Measurements from ENCODE around the gene EEF1AKMT3.
A peak's percentile ranks its signal among the peaks of the same experiment; 100 is the strongest.

EEF1AKMT3 gene

DNA sequence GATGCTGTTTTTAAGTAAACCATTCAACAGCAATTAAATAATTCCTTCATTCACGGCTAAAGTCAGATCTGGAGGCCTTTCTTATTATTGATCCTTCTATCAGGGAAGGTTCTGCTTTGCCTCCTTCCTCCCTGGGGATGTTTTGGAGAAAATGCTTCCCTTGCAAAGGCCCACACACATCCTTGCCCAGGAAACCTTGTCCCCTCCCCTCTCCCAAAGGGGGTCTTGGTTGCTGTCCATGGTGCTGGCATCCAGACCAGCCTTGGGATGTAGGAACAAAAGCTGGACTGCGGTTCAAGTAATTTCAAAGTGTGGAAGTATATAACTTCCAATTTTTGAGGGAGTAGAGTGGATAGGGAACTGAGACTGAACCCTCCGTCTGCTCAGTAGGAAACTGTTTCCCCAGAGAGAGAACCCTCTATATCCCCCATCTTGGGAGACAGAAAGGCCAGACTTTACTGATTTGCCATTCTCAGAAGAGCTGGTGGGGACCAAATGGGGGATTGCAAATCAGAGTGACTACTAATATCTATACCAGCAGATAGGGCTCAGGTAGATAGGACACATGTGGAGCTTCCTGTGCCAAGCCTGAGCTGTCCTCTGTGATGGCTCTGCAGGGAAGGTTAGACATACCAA is 11.9 kb upstream of the EEF1AKMT3 start:
- ATAC-seq (replicated peaks) (no peak), DNase-seq (no peak)
- Mint-ChIP-seq H3K36me3 (peaks cover 18 to 30% of the 10 kb centered on the region in 2 donors), H3K27ac (no peak overlapping the region), H3K9me3 (no peaks in the 10 kb centered on the region), H3K4me1 (peaks cover 29 to 60% of the 10 kb centered on the region in 2 donors), H3K4me3 (no peak overlapping the region), H3K27me3 (peaks cover 4 to 14% of the 10 kb centered on the region in 2 donors)

DNA sequence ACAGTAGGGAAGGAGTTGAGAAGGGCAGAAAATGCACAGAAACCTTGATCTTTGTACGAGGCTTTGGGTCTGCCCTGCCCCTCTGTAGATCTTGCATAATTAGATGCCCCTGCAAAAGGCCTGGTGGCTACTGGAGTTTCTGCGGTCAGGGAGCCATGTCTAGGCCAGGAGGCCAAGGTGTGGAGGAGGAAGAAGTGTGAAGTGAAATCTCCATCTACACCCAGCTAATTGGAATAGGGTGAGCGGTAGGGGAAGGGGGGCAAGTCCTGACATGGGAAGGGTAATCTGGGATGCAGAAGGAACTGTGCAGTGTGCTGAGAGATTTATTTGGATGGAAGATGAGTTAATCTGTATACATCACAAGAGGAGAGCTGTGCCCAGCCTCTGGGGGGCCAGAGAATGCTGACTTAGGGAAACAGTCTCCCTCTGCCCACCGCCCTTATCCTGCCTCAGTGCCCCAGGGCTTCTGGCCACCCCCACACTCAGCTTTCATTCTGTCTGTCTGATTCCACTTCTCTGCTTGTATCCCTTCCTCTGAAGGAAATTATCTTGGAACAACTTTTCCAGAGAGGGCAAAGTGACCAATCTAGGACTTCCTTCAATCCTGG is 10.9 kb upstream of the EEF1AKMT3 start:
- H3K36me3 Mint-ChIP-seq, result peaks cover 18 to 30% of the 10 kb centered on the region in 2 donors
- peaks cover 9 to 19% of the 10 kb centered on the region in 2 donors for H3K27me3 Mint-ChIP-seq

DNA sequence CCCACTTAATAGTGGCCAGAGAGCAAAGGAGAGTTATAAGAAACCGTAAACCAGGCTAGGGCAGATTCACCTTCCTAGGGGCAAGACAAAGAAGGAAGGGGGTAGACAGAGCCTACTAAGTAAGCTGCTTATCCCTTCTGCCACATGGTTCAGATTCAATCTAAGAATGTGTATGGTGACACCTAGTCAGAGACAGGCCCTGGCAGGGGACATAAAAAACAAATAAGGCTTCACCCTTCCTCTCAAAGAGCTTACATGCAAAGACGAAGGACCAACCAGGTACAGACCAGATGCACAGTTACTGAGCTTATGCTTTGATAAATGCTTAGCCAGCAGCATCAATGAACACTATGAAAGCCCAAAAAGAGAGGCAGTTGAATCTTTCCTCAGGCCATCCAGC is 10.0 kb upstream of the EEF1AKMT3 start:
- no peak for DNase-seq
- Mint-ChIP-seq H3K36me3 (peaks cover 16 to 27% of the 10 kb centered on the region in 2 donors), H3K9me3 (no peaks in the 10 kb centered on the region), H3K4me3 (no peak overlapping the region), H3K27ac (no peak overlapping the region), H3K27me3 (peaks cover 12 to 29% of the 10 kb centered on the region in 2 donors), H3K4me1 (peaks cover 27 to 66% of the 10 kb centered on the region in 2 donors)
- no peak for ATAC-seq (replicated peaks)

More for the DNA sequence above, 10.9 kb upstream of the EEF1AKMT3 start:
- Mint-ChIP-seq H3K9me3 (no peaks in the 10 kb centered on the region), H3K27ac (peak overlapping the region; percentile 70), H3K4me3 (no peak overlapping the region), H3K4me1 (peaks cover 31 to 64% of the 10 kb centered on the region in 2 donors)
- DNase-seq (no peak), ATAC-seq (replicated peaks) (no peak)

DNA sequence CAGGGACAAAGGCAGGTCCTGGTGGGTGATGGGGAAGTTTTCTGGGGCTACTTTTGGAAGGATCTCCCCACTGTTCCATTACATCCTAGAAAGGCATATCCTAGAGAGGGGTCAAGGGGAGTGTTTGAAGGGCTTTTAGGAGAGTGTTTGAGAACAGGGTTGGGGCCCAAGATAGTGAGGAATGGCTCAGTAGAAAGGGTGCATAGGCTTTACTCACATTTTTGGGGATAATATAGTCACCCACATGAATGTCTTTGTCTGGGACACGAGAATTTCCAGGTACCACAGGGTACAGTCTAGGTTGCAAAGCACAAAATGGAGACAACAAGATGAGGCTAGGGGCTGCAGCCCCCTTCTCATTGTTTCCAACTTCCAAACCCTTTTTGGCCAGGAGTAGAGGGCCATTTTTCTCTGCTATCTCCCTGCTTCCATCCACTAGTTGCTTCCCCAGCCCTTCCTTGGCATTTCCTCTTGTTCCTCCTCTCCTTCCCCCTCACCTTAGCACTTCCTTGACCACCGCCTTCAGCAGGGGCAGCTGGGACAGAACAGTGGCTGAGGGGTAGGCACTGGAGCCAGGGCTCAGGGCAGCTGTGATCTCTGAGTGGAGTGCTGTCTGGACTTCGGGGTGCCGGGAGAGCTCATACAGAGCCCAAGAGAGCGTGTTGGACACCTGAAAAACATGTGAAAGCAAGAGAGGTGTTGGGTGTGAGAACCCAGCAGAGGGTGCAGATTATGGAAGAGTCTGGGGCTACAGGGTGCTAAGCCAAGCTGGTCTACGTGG is 8.3 kb upstream of the EEF1AKMT3 start:
- no peak for DNase-seq
- peaks cover 12 to 31% of the 10 kb centered on the region in 2 donors for H3K27me3 Mint-ChIP-seq
- peaks cover 26 to 35% of the 10 kb centered on the region in 2 donors for H3K36me3 Mint-ChIP-seq
- H3K4me1 Mint-ChIP-seq, result peaks cover 26 to 60% of the 10 kb centered on the region in 2 donors
- peak overlapping the region; percentile 89 to 94 for H3K4me3 Mint-ChIP-seq
- no peaks in the 10 kb centered on the region for H3K9me3 Mint-ChIP-seq
- peak overlapping the region; percentile 26 for H3K27ac Mint-ChIP-seq
- ATAC-seq (replicated peaks), result no peak

DNA sequence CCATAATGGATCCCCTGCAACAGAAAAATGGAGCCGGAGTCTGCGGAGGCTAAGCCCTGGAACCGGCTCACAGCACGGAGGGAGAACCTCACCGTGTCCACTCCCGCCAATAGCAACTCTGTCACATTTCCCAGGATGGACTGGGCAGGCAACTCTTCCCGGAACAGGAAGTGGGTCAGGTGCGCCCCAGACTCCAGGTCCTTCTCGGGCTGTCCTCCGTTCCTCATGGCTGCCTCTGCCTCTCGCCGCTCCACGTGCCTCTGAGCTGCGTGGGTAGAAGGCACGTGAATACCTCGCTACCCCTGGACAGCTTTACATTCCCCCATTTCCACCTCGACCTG is 7.8 kb upstream of the EEF1AKMT3 start:
- ATAC-seq (replicated peaks) (peak; percentile 28 to 36), DNase-seq (no peak)
- H3K9me3 Mint-ChIP-seq, result no peaks in the 10 kb centered on the region
- peaks cover 21 to 54% of the 10 kb centered on the region in 2 donors for H3K4me1 Mint-ChIP-seq
- H3K27me3 Mint-ChIP-seq, result peaks cover 12 to 31% of the 10 kb centered on the region in 2 donors
- H3K27ac Mint-ChIP-seq, result peak overlapping the region; percentile 63
- H3K36me3 Mint-ChIP-seq, result peaks cover 26 to 35% of the 10 kb centered on the region in 2 donors
- peak overlapping the region; percentile 89 to 94 for H3K4me3 Mint-ChIP-seq

DNA sequence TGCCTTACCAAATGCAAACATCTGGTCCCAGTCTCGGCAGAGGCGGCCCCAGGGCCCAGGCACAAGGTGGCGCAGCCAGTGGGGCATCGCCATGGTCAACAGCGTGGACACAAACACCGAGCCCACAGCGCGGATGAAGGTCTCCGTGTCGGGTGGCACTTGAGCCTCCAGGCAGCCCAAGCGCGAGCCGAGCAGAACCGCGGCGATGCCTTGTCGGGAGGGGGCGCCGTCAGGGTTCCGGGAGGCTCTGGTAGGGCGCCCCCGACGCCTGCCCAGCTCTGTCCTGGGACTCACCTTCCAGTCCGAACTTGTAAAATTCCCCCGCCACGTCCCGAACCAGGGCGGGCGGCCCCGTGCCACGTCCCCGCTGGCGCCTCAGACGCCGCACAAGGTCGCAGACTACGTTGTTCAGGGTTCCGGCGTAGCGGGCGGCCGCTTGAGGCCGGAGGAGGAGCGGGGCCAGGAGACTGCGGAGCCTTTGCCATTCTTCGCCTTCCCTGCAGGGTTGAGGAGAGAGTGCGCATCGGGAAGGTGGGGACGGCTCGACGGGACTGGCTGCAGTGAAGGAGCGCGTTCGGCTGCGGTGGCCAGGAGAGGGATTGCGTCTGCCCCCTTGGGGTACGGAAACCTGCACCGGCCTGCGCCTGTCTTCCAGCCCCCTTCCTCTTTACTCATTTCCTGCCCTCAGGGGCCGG is 7.3 kb upstream of the EEF1AKMT3 start:
- H3K9me3 Mint-ChIP-seq, result no peaks in the 10 kb centered on the region
- H3K36me3 Mint-ChIP-seq, result peaks cover 30 to 36% of the 10 kb centered on the region in 2 donors
- H3K27ac Mint-ChIP-seq, result peak overlapping the region; percentile 63
- H3K4me1 Mint-ChIP-seq, result peaks cover 19 to 54% of the 10 kb centered on the region in 2 donors
- peaks cover 12 to 31% of the 10 kb centered on the region in 2 donors for H3K27me3 Mint-ChIP-seq
- peak overlapping the region; percentile 89 to 94 for H3K4me3 Mint-ChIP-seq
- DNase-seq (no peak), ATAC-seq (replicated peaks) (peak; percentile 68 to 73)

DNA sequence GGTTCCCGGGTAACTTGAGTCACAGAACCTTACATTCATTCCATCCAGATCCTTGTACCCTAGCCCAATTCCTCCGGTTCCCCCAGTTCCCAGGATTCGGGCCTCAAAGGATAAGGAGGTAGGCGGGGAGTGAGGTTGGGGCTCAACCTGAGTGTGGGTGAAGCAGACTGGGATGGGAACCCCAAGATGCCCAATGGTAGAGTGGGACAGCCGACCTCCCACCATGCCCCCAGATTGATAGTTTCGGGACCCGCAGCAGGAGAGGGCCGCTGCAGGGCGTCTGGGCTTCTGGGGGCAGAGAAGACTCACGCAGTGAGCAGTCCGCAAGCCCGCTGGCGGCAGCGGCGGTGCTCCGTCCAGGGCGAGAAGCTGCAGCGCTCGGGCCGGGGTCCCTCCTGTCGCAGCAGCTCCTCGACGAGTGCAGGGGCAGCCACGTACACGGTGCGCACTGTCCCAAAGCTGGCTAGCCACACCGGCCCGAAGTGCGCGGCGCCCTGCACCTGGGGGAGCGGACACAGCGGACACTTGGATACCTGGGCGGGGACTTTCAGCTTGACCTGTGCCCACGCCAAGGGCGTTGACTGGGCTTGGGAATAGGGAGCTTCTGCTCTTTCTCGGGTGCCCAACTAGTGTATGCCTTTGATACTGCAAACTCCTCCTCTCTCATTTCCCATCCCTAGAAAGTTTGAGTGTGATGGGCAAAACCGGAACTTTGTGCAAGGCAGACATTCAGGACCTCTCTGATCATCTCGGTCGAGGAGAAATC is 6.5 kb upstream of the EEF1AKMT3 start:
- peak; percentile 15 to 29 for ATAC-seq (replicated peaks)
- DNase-seq, result no peak
- peaks cover 33 to 41% of the 10 kb centered on the region in 2 donors for H3K36me3 Mint-ChIP-seq
- H3K4me3 Mint-ChIP-seq, result peak overlapping the region; percentile 89 to 94
- no peaks in the 10 kb centered on the region for H3K9me3 Mint-ChIP-seq
- H3K27me3 Mint-ChIP-seq, result peaks cover 12 to 31% of the 10 kb centered on the region in 2 donors
- H3K4me1 Mint-ChIP-seq, result peaks cover 24 to 54% of the 10 kb centered on the region in 2 donors
- H3K27ac Mint-ChIP-seq, result peak overlapping the region; percentile 63

DNA sequence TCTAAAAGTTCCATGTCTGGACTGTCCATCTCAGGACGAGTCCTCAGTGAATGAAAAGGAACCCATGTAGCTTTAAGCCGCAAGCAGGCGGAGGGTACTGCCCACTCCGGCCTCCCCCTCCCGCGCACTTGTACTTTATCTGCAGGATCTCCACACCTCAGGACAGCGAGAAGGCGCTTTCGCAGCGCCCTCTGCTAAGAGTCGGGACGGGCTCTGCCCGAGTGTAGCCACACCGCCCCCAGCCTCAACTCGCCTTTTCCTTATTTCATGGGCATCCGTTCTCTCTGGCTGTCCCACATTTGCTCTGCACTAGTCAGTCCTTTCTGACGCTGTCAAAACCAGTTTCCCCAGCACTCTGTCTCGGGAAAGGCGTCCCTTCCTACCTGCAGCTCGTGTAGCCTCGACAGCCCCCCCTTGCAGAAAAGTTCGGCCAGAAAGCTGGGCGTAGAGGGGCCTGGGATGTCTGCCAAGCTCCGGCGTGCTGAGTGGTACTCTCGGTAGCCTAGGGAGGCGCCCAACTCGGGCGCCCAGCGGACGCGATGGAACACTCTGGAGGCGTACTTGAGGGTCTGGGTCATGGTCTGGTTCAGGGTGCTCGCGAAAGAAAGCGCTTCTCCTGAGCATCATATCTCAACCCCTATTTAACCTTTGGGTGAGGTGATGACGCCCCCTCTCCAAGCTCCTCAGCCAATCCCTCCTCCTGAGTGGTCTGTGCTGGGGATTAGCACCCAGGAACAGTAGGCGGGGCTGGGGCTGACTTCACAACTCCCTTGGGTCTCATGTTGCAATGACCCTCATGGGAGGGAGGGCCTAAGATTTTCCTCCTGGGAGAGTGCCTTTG is 5.7 kb upstream of the EEF1AKMT3 start, which contains the start of gene CYP27B1:
Gene CYP27B1 (minus strand): TSS at position 615 of the 841 bp plus-strand sequence. CDS start 37 bp downstream, at position 578.
- DNase-seq, result no peak

DNA sequence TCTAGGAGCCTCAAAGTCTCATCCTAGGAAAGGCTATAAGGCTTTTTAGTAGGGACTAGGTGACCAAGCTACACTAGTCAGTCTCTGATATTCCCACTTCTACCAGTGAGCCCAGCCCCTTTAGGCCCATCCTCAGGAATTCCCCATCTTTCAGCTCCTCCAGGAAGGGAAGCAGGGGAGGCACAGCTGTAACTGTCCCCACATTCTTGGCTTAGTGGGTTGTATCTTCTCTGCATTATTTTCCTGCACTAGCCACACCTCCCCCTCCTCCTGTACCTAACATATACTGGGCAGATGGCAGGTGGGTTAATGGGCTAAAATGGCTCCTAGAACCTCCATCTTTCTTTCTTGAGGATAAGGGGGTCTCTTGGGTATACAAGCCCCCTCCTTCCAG is 5.1 kb upstream of the EEF1AKMT3 start:
- H3K9me3 Mint-ChIP-seq, result no peaks in the 10 kb centered on the region
- DNase-seq (no peak), ATAC-seq (replicated peaks) (no peak)
- H3K4me3 Mint-ChIP-seq, result no peak overlapping the region
- peaks cover 30 to 58% of the 10 kb centered on the region in 2 donors for H3K4me1 Mint-ChIP-seq
- H3K27me3 Mint-ChIP-seq, result peaks cover 12 to 31% of the 10 kb centered on the region in 2 donors
- H3K27ac Mint-ChIP-seq, result no peak overlapping the region
- H3K36me3 Mint-ChIP-seq, result peaks cover 33 to 43% of the 10 kb centered on the region in 2 donors

More for the DNA sequence above, 5.7 kb upstream of the EEF1AKMT3 start, which contains the start of gene CYP27B1:
- peaks cover 12 to 31% of the 10 kb centered on the region in 2 donors for H3K27me3 Mint-ChIP-seq
- peaks cover 33 to 40% of the 10 kb centered on the region in 2 donors for H3K36me3 Mint-ChIP-seq
- peak within 1 kb of the TSS; percentile 89 to 94 for H3K4me3 Mint-ChIP-seq
- H3K4me1 Mint-ChIP-seq, result peaks cover 28 to 55% of the 10 kb centered on the region in 2 donors
- no peak within 1 kb of the TSS for H3K27ac Mint-ChIP-seq
- no peaks in the 10 kb centered on the region for H3K9me3 Mint-ChIP-seq
- ATAC-seq (replicated peaks), result peak; percentile 25 to 26

DNA sequence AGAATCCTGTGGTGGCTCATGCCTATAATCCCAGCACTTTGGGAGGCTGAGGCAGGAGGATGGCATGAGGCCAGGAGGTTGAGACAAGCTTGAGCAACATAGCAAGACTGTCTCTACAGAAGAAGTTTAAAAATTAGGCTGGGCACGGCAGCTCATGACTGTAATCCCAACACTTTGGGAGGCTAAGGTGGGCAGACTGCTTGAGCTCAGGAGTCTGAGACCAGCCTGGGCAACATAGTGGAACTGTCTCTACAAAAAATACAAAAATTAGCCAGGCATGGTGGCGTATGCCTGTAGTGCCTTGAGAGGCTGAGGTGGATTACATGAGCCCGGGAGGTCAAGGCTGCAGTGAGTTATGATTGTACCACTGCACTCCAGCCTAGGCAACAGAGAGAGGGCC is 4.5 kb upstream of the EEF1AKMT3 start:
- no peak for DNase-seq
- Mint-ChIP-seq H3K4me3 (no peak overlapping the region), H3K27me3 (peaks cover 14 to 31% of the 10 kb centered on the region in 2 donors), H3K4me1 (peaks cover 31 to 61% of the 10 kb centered on the region in 2 donors), H3K27ac (no peak overlapping the region), H3K9me3 (no peaks in the 10 kb centered on the region), H3K36me3 (peaks cover 34 to 45% of the 10 kb centered on the region in 2 donors)
- no peak for ATAC-seq (replicated peaks)

DNA sequence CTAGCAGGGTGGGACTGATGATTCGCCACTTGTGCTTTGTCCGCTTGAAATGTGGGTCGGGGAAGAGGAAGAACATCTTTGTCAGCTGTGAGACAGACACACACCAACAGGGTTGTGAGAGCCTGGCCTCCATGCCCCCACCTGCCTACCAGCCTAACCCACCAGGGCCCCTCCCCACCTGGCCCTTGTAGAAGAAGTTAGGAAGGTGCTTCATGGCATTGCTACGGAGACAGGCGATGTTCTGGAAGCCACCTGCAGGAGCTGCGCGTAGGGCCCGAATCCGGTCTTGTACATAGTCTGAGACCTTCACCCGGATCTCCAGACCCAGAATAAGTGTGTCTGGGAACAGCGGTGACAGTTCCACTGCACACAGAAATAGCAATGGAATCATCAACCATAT is 2.8 kb upstream of the EEF1AKMT3 start:
- Mint-ChIP-seq H3K36me3 (peaks cover 35 to 46% of the 10 kb centered on the region in 2 donors), H3K9me3 (no peaks in the 10 kb centered on the region), H3K4me1 (peaks cover 30 to 61% of the 10 kb centered on the region in 2 donors), H3K27me3 (peaks cover 16 to 26% of the 10 kb centered on the region in 2 donors), H3K27ac (peak overlapping the region; percentile 43), H3K4me3 (no peak overlapping the region)
- DNase-seq (no peak), ATAC-seq (replicated peaks) (no peak)

DNA sequence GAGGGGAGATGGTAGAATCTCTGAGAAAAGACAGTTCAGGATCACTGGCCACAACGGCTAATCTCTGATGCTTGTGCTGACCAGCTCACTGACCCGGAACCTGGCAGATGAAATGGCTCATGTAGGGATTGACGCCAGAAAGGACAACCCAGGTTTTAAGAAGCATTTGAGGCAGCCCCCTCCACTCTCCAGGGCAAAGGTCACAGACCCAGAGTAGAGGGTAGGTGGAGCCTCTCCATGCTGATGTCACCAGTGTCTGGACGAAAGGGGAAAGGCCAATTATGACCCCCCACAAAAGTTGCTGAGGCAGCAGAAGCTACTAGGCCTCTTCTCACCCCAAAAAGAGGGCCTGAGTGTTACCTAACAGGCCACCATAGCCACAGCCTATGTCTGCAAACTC is 1.7 kb upstream of the EEF1AKMT3 start:
- DNase-seq (no peak), ATAC-seq (replicated peaks) (no peak)
- peaks cover 10 to 15% of the 10 kb centered on the region in 2 donors for H3K27me3 Mint-ChIP-seq
- peaks cover 24 to 50% of the 10 kb centered on the region in 2 donors for H3K4me1 Mint-ChIP-seq
- no peaks in the 10 kb centered on the region for H3K9me3 Mint-ChIP-seq
- H3K4me3 Mint-ChIP-seq, result peak overlapping the region; percentile 97 to 99
- no peak overlapping the region for H3K27ac Mint-ChIP-seq
- peaks cover 35 to 49% of the 10 kb centered on the region in 2 donors for H3K36me3 Mint-ChIP-seq

Measured in stimulated activated naive B cell treated with anti-CD40 and anti-IgM and Interleukin-4, amounts not matched to agents 10 μg/mL and 1 μg/mL and 100 μg/mL, for 72 hours (primary cell).